ENCODE results near the gene SHROOM3.

- peak in 2 of 6 experiments; percentile 9 to 16 for TF ChIP-seq CTCF (IDR thresholded peaks at IDR 0.05)
- TF ChIP-seq POLR2A (IDR thresholded peaks at IDR 0.05), result no peak
Measured at GRCh38 chr4:76626686-76627465, 191.8 kb downstream of the SHROOM3 start.

All from Peyer's patch (tissue), 4 donors.